GM12801 (cell line): Measurements from ENCODE around the gene BTBD9.

ENCODE experiments used
- TF ChIP-seq, protein P1 (sequence below): IDR thresholded peaks from one replicate; pipeline ENCODE4 v1.5.1; 2011; ENCODE audit warnings: control low read depth; ENCODE audit not compliant: insufficient read length; ENCODE audit errors: extremely low read depth

Gene BTBD9

DNA sequence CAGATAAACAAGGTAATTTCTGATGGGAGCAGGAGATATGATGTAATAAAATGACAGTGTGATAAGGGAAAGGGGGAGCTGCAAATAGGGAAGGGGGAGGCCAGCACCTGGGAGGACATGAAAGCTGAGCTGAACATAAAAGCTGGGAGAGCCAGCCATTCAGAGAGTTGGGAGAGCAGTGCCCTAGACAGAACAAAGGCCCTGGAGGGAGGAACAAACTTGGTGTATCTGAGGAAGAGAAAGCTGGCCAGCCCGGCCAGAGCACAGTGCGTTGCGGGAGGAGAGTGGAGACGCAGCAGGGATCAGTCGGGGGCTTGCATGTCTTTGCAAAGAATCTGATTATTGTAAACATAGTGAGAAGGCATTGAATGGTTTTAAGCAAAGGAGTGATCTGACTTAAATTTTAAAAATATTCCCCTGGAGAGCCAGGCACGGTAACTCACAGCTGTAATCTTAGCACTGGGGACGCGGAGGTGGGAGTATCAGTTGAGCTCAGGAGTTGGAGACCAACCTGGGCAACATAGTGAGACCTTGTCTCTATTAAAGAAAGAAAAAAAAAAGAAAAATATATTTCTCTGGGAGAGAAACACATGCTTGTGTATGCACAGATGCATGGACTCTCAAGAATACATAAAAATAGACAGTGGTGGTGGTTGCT, 502.0 kb downstream of the BTBD9 start:
- TF ChIP-seq, protein P1, sequence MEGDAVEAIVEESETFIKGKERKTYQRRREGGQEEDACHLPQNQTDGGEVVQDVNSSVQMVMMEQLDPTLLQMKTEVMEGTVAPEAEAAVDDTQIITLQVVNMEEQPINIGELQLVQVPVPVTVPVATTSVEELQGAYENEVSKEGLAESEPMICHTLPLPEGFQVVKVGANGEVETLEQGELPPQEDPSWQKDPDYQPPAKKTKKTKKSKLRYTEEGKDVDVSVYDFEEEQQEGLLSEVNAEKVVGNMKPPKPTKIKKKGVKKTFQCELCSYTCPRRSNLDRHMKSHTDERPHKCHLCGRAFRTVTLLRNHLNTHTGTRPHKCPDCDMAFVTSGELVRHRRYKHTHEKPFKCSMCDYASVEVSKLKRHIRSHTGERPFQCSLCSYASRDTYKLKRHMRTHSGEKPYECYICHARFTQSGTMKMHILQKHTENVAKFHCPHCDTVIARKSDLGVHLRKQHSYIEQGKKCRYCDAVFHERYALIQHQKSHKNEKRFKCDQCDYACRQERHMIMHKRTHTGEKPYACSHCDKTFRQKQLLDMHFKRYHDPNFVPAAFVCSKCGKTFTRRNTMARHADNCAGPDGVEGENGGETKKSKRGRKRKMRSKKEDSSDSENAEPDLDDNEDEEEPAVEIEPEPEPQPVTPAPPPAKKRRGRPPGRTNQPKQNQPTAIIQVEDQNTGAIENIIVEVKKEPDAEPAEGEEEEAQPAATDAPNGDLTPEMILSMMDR, result no peak

GRCh38 chr6:38136547-38136946, 503.2 kb downstream of the BTBD9 start:
- TF ChIP-seq, protein P1, result no peak

- TF ChIP-seq, protein P1, result no peak
These were observed 505.0 kb downstream of the BTBD9 start for GRCh38 chr6:38134704-38135088.

GRCh38 chr6:38133932-38134703, 505.6 kb downstream of the BTBD9 start:
- TF ChIP-seq, protein P1, result no peak

GRCh38 chr6:38131527-38131965, 508.2 kb downstream of the BTBD9 start:
- TF ChIP-seq, protein P1, result no peak

- TF ChIP-seq, protein P1, result no peak
These were observed 512.4 kb downstream of the BTBD9 start for GRCh38 chr6:38127284-38127683.

GRCh38 chr6:38119516-38119915, 520.2 kb downstream of the BTBD9 start:
- TF ChIP-seq, protein P1, result no peak
